Measurements from ENCODE around the gene KAZN.

The KAZN gene

GRCh38 chr1:14974361-14974760 is 375.9 kb downstream of the KAZN start:
- H3K4me3 ChIP-seq (ENCODE audit: low read depth, low read length), result no peak overlapping the region
- DNase-seq (ENCODE audit: low read depth), result peak; percentile 37
- no peak for TF ChIP-seq CTCF (conservative IDR thresholded peaks at IDR 0.05; ENCODE audit: low read depth, low read length)

- no peak for TF ChIP-seq CTCF (conservative IDR thresholded peaks at IDR 0.05; ENCODE audit: low read depth, low read length)
- no peak for DNase-seq (ENCODE audit: low read depth)
- no peak overlapping the region for H3K4me3 ChIP-seq (ENCODE audit: low read depth, low read length)
Observed at GRCh38 chr1:14975119-14975518, 376.6 kb downstream of the KAZN start.

- H3K4me3 ChIP-seq (ENCODE audit: low read depth, low read length), result no peak overlapping the region
- DNase-seq (ENCODE audit: low read depth), result no peak
- TF ChIP-seq CTCF (conservative IDR thresholded peaks at IDR 0.05; ENCODE audit: low read depth, low read length), result no peak
Observed at GRCh38 chr1:14976256-14976655, 377.8 kb downstream of the KAZN start.

- no peak for DNase-seq (ENCODE audit: low read depth)
- no peak overlapping the region for H3K4me3 ChIP-seq (ENCODE audit: low read depth, low read length)
- TF ChIP-seq CTCF (conservative IDR thresholded peaks at IDR 0.05; ENCODE audit: low read depth, low read length), result no peak
Observed at GRCh38 chr1:14977338-14977931, 378.9 kb downstream of the KAZN start.

GRCh38 chr1:14980621-14981218 is 382.2 kb downstream of the KAZN start:
- no peak overlapping the region for H3K4me3 ChIP-seq (ENCODE audit: low read depth, low read length)
- no peak for TF ChIP-seq CTCF (conservative IDR thresholded peaks at IDR 0.05; ENCODE audit: low read depth, low read length)
- DNase-seq (ENCODE audit: low read depth), result peak; percentile 78

GRCh38 chr1:14982029-14982428 is 383.5 kb downstream of the KAZN start:
- H3K4me3 ChIP-seq (ENCODE audit: low read depth, low read length), result no peak overlapping the region
- DNase-seq (ENCODE audit: low read depth), result no peak
- no peak for TF ChIP-seq CTCF (conservative IDR thresholded peaks at IDR 0.05; ENCODE audit: low read depth, low read length)

GRCh38 chr1:14983277-14983676 is 384.8 kb downstream of the KAZN start:
- TF ChIP-seq CTCF (conservative IDR thresholded peaks at IDR 0.05; ENCODE audit: low read depth, low read length), result no peak
- DNase-seq (ENCODE audit: low read depth), result no peak
- H3K4me3 ChIP-seq (ENCODE audit: low read depth, low read length), result no peak overlapping the region

Data from choroid plexus epithelial cell (primary cell).